OCI-LY1 (cell line): ENCODE data around the gene YRDC.

Source experiments
- H2AFZ ChIP-seq: fragments of 200-600 bp; sonication (generic), shearing (Covaris generic); 2 replicates; pipeline ENCODE4 v1.6.0; 2014; ENCODE audit warnings: antibody characterized with exemption, mild to moderate bottlenecking, low read length
- H3F3A ChIP-seq: fragments of 200-600 bp; sonication (generic), shearing (Covaris generic); 2 replicates; pipeline ENCODE4 v1.6.0; 2014; ENCODE audit warnings: mild to moderate bottlenecking, antibody characterized with exemption, low read length, moderate library complexity; ENCODE audit not compliant: insufficient read depth
- H3K27ac ChIP-seq: fragments of 200-600 bp; sonication (generic); 2 replicates; pipeline ENCODE4 v1.5.1; 2014; ENCODE audit warnings: low read length, mixed run types, mild to moderate bottlenecking, low read depth; ENCODE audit not compliant: poor library complexity, severe bottlenecking
- H3K27me3 ChIP-seq: fragments of 200-600 bp; sonication (generic); 2 replicates; pipeline ENCODE4 v1.6.0; 2014; ENCODE audit warnings: antibody characterized with exemption, mild to moderate bottlenecking, low read length, moderate library complexity; ENCODE audit not compliant: insufficient read depth
- H3K36me3 ChIP-seq: fragments of 200-600 bp; sonication (generic); 2 replicates; pipeline ENCODE4 v1.6.1; 2014; ENCODE audit warnings: mild to moderate bottlenecking, antibody characterized with exemption, low read length, moderate library complexity, mixed read lengths; ENCODE audit not compliant: insufficient read depth
- H3K4me1 ChIP-seq: fragments of 200-600 bp; sonication (generic); 2 replicates; pipeline ENCODE4 v1.5.1; 2014; ENCODE audit warnings: mild to moderate bottlenecking, low read length, moderate library complexity; ENCODE audit not compliant: insufficient read depth, severe bottlenecking
- H3K4me2 ChIP-seq: fragments of 200-600 bp; sonication (generic), shearing (Covaris generic); 2 replicates; pipeline ENCODE4 v1.6.1; 2014; ENCODE audit warnings: low read length
- H3K4me3 ChIP-seq: fragments of 200-600 bp; sonication (generic); 2 replicates; pipeline ENCODE4 v1.5.1; 2014; ENCODE audit warnings: low read length, low read depth, mild to moderate bottlenecking, mixed read lengths; ENCODE audit not compliant: poor library complexity, severe bottlenecking
- H3K79me2 ChIP-seq: fragments of 200-600 bp; shearing (Covaris generic); 2 replicates; pipeline ENCODE4 v1.6.1; 2016; ENCODE audit warnings: mixed run types, low read length, mixed read lengths; ENCODE audit not compliant: insufficient read depth
- H3K9ac ChIP-seq: fragments of 200-600 bp; sonication (generic), shearing (Covaris generic); 2 replicates; pipeline ENCODE4 v1.6.1; 2014; ENCODE audit warnings: mild to moderate bottlenecking, low read length, mixed read lengths
- H3K9me2 ChIP-seq: fragments of 200-600 bp; sonication (generic), shearing (Covaris generic); 2 replicates; pipeline ENCODE4 v1.6.1; 2014; ENCODE audit warnings: low read depth, mild to moderate bottlenecking, low read length, mixed read lengths
- H3K9me3 ChIP-seq: fragments of 200-600 bp; shearing (Covaris generic); 2 replicates; pipeline ENCODE4 v1.6.1; 2014; ENCODE audit warnings: low read length, mixed read lengths
- H4K20me1 ChIP-seq: fragments of 200-600 bp; sonication (generic), shearing (Covaris generic); 2 replicates; pipeline ENCODE4 v1.6.0; 2016; ENCODE audit warnings: mild to moderate bottlenecking, low read length; ENCODE audit not compliant: insufficient read depth
- CTCF ChIP-seq: fragments of 200-600 bp; sonication (generic), shearing (Covaris generic); IDR thresholded peaks from 2 replicates; pipeline ENCODE4 v1.5.1; 2017; ENCODE audit warnings: mild to moderate bottlenecking, antibody characterized with exemption, low read length, moderate library complexity, mixed read lengths
- EZH2 ChIP-seq: fragments of 200-600 bp; sonication (generic), shearing (Covaris generic); IDR thresholded peaks from 2 replicates; pipeline ENCODE4 v1.8.0; 2017; ENCODE audit warnings: borderline replicate concordance, mixed run types, mild to moderate bottlenecking, antibody characterized with exemption, low read length, moderate library complexity, mixed read lengths

YRDC gene

GRCh38 chr1:37759451-37759850, 48.6 kb downstream of the YRDC start:
- Histone ChIP-seq H3K4me2 (no peak overlapping the region), H3K9me3 (no peaks in the 10 kb centered on the region), H3K4me3 (no peak overlapping the region), H4K20me1 (no peaks in the 10 kb centered on the region), H2AFZ (no peak overlapping the region), H3K27me3 (no peaks in the 10 kb centered on the region), H3K9me2 (no peaks in the 10 kb centered on the region), H3K4me1 (no peaks in the 10 kb centered on the region), H3K27ac (no peak overlapping the region), H3K36me3 (no peaks in the 10 kb centered on the region), H3K9ac (no peak overlapping the region), H3K79me2 (no peaks in the 10 kb centered on the region), H3F3A (no peaks in the 10 kb centered on the region)
- TF ChIP-seq EZH2 (no peak), CTCF (no peak)

GRCh38 chr1:37755951-37756560, 52.0 kb downstream of the YRDC start:
- H3K4me2 ChIP-seq = no peak overlapping the region
- no peaks in the 10 kb centered on the region for H3K79me2 ChIP-seq
- TF ChIP-seq EZH2 = no peak
- no peaks in the 10 kb centered on the region for H3F3A ChIP-seq
- H3K27ac ChIP-seq = no peak overlapping the region
- H2AFZ ChIP-seq = no peak overlapping the region
- no peaks in the 10 kb centered on the region for H3K4me1 ChIP-seq
- H4K20me1 ChIP-seq = no peaks in the 10 kb centered on the region
- no peaks in the 10 kb centered on the region for H3K9me2 ChIP-seq
- no peaks in the 10 kb centered on the region for H3K9me3 ChIP-seq
- 0 out of 2 replicates have a peak, but pooled peaks cover 5% of the 10 kb centered on the region for H3K27me3 ChIP-seq
- H3K4me3 ChIP-seq = no peak overlapping the region
- no peaks in the 10 kb centered on the region for H3K36me3 ChIP-seq
- no peak overlapping the region for H3K9ac ChIP-seq

- Histone ChIP-seq H3K4me2 (no peak overlapping the region), H3K4me3 (no peak overlapping the region), H3K9me2 (no peaks in the 10 kb centered on the region), H3K27ac (no peak overlapping the region), H4K20me1 (no peaks in the 10 kb centered on the region), H3K4me1 (no peaks in the 10 kb centered on the region), H3F3A (no peaks in the 10 kb centered on the region), H3K9ac (no peak overlapping the region), H2AFZ (no peak overlapping the region), H3K9me3 (no peaks in the 10 kb centered on the region), H3K27me3 (0 out of 2 replicates have a peak, but pooled peaks cover 5% of the 10 kb centered on the region), H3K79me2 (no peaks in the 10 kb centered on the region), H3K36me3 (no peaks in the 10 kb centered on the region)
- no peak for TF ChIP-seq CTCF
- no peak for TF ChIP-seq EZH2
Measured at GRCh38 chr1:37755290-37755689, 52.7 kb downstream of the YRDC start.
